HepG2 (cell line): ENCODE measurements around the gene DBN1. TPM values are rescaled to one million over a fixed set of nuclear protein-coding genes. Genes with fewer than 3 reads are reported as not detected.

Experiments
- CREM ChIP-seq, 2 experiments: sonication (generic) in 1 of 2; formaldehyde crosslinking in 1 of 2; IDR thresholded peaks; 2 replicates each; pipeline versions ENCODE4 v1.4.0 to v1.6.1; 2016 to 2020; ENCODE audit warnings: antibody characterized with exemption in 1 of 2, mild to moderate bottlenecking in 1 of 2, missing genetic modification reagents in 1 of 2
- DMAP1 ChIP-seq: IDR thresholded peaks from 2 replicates; pipeline ENCODE4 v1.6.1; 2016
- FOXP4 ChIP-seq: sonication (generic); formaldehyde crosslinking; IDR thresholded peaks from 2 replicates; pipeline ENCODE4 v1.4.0; 2020; ENCODE audit warnings: missing genetic modification reagents
- GTF3A ChIP-seq: sonication (generic); formaldehyde crosslinking; conservative IDR thresholded peaks from 2 replicates; pipeline ENCODE4 v1.4.0; 2020; ENCODE audit warnings: mild to moderate bottlenecking, missing genetic modification reagents
- HNRNPK ChIP-seq: fragments of 200-400 bp; formaldehyde crosslinking; IDR thresholded peaks from 2 replicates; pipeline ENCODE4 v1.6.1; 2018; ENCODE audit warnings: low read length, low read depth, moderate library complexity, mild to moderate bottlenecking; ENCODE audit not compliant: poor library complexity, severe bottlenecking
- HNRNPL ChIP-seq: fragments of 200-400 bp; formaldehyde crosslinking; IDR thresholded peaks from 2 replicates; pipeline ENCODE4 v1.6.1; 2017; ENCODE audit warnings: mild to moderate bottlenecking, low read depth, low read length
- HNRNPLL ChIP-seq: fragments of 200-400 bp; formaldehyde crosslinking; IDR thresholded peaks from 2 replicates; pipeline ENCODE4 v1.6.1; 2017; ENCODE audit warnings: mild to moderate bottlenecking, low read depth, low read length; ENCODE audit not compliant: poor library complexity, severe bottlenecking
- KDM5A ChIP-seq: fragments of 200-600 bp; sonication (generic); IDR thresholded peaks from 2 replicates; pipeline ENCODE4 v1.7.0; 2018; ENCODE audit warnings: antibody characterized with exemption, mild to moderate bottlenecking, low read length, borderline replicate concordance
- MAFF ChIP-seq: IDR thresholded peaks from 2 replicates; pipeline ENCODE4 v1.6.1; 2011; ENCODE audit warnings: low read depth, low read length, improper control_type of control experiment
- NBN ChIP-seq: fragments of 450-650 bp; conservative IDR thresholded peaks from 2 replicates; pipeline ENCODE4 v1.6.1; 2017
- PCBP2 ChIP-seq: fragments of 200-400 bp; formaldehyde crosslinking; optimal IDR thresholded peaks from 2 replicates; pipeline ENCODE3; 2018; ENCODE audit warnings: low read length, low read depth; ENCODE audit not compliant: poor library complexity, severe bottlenecking
- POLR2A ChIP-seq, 2 experiments: IDR thresholded peaks; 2 replicates each; pipeline ENCODE4 v1.6.1; 2011; ENCODE audit warnings: low read depth in 2 of 2, low read length in 2 of 2, mild to moderate bottlenecking in 1 of 2, moderate library complexity in 1 of 2; ENCODE audit not compliant: insufficient read depth in 1 of 2
- ZGPAT ChIP-seq: IDR thresholded peaks from 2 replicates; pipeline ENCODE4 v1.6.1; 2016; ENCODE audit warnings: mild to moderate bottlenecking
- ZNF101 ChIP-seq: sonication (generic); formaldehyde crosslinking; IDR thresholded peaks from 2 replicates; pipeline ENCODE4 v1.4.0; 2020; ENCODE audit warnings: mild to moderate bottlenecking, low read depth, missing genetic modification reagents, borderline replicate concordance
- ZNF124 ChIP-seq: sonication (generic); formaldehyde crosslinking; IDR thresholded peaks from 2 replicates; pipeline ENCODE4 v1.4.0; 2020; ENCODE audit warnings: missing genetic modification reagents
- ZNF512B ChIP-seq: sonication (generic); formaldehyde crosslinking; IDR thresholded peaks from 2 replicates; pipeline ENCODE4 v1.5.1; 2020; ENCODE audit warnings: missing genetic modification reagents, mild to moderate bottlenecking, borderline replicate concordance
- ZNF574 ChIP-seq: sonication (generic); formaldehyde crosslinking; IDR thresholded peaks from 2 replicates; pipeline ENCODE4 v1.4.0; 2020; ENCODE audit warnings: missing genetic modification reagents
- ZNF740 ChIP-seq: sonication (generic); formaldehyde crosslinking; IDR thresholded peaks from 2 replicates; pipeline ENCODE4 v1.4.0; 2020; ENCODE audit warnings: missing genetic modification reagents
- polyA plus RNA-seq, 8 experiments: library from polyadenylated mRNA; depleted of rRNA in 3 of 8; stranded (reverse) in 7 of 8; unstranded in 1 of 8; fragments of >200 nt; fragmentation: Illumina TruSeq in 4 of 8; extraction: Trizol in 4 of 8; gene quantifications; 2 replicates each; pipeline versions ENCODE4 v1.2.1 to v1.2.3, GENCODE V29; 2011 to 2016; ENCODE audit warnings: low read depth in 4 of 8, missing spikeins in 1 of 8, mixed read lengths in 1 of 8; ENCODE audit not compliant: insufficient read depth in 1 of 8
- total RNA-seq, 5 experiments: library from RNA; depleted of rRNA; stranded (reverse); fragments of >200 nt; fragmentation: Illumina TruSeq; extraction: Trizol; gene quantifications; 2 replicates each; pipeline ENCODE4 v1.2.3, GENCODE V29; 2016; ENCODE audit warnings: low read depth in 1 of 5

Gene DBN1
- total and polyA plus RNA-seq, 2 of the 13 experiments (the other 11 are each of a cell fraction or from before 2014, with no cell fraction given) = 27.0 to 37.3 TPM

GRCh38 chr5:177491429-177491945 lies 18.1 kb upstream of the DBN1 start (continued):
- TF ChIP-seq ZNF574 (CRISPR knock-in tag) = peak; percentile 50
- TF ChIP-seq PCBP2 = no peak
- TF ChIP-seq HNRNPK = peak; percentile 84
- no peak for TF ChIP-seq KDM5A
- no peak for TF ChIP-seq NBN
- no peak for TF ChIP-seq DMAP1 (CRISPR knock-in tag)
- TF ChIP-seq MAFF = no peak
- TF ChIP-seq ZNF740 (CRISPR knock-in tag) = peak; percentile 62
- TF ChIP-seq ZGPAT (CRISPR knock-in tag) = 0 out of 2 replicates have a peak, but pooled peaks have one; percentile 24
- TF ChIP-seq CREM (IDR thresholded peaks at IDR 0.05) = no peak
- no peak for TF ChIP-seq CREM (CRISPR knock-in tag; IDR thresholded peaks at IDR 0.05)
- TF ChIP-seq POLR2A (IDR thresholded peaks at IDR 0.05; ENCODE audit: insufficient read depth in 1 of 2, low read depth in 2 of 2, low read length in 2 of 2) = no peak
- TF ChIP-seq FOXP4 (CRISPR knock-in tag) = no peak
- TF ChIP-seq ZNF101 (CRISPR knock-in tag) = no peak
- TF ChIP-seq HNRNPLL = peak; percentile 8
- TF ChIP-seq ZNF512B = no peak
- 0 out of 2 replicates have a peak, but pooled peaks have one; percentile 2 for TF ChIP-seq HNRNPL
- no peak for TF ChIP-seq ZNF124 (CRISPR knock-in tag)
- TF ChIP-seq GTF3A = no peak; the same call in 1 of the 2 replicates
